GM19023 (cell line): ENCODE measurements around the gene ARHGEF1.
"Not testable (repeated sequence)": the region's sequence is repeated elsewhere in the genome, so short reads cannot be mapped to it uniquely, and the experiment has no call there.

Experiments used
- ATAC-seq: cut with Tn5 transposase; IDR thresholded peaks from one replicate; pipeline ENCODE4 v1.9.1; 2021; ENCODE audit warnings: mild to moderate bottlenecking, moderate library complexity; ENCODE audit not compliant: unreplicated experiment

Gene ARHGEF1

DNA sequence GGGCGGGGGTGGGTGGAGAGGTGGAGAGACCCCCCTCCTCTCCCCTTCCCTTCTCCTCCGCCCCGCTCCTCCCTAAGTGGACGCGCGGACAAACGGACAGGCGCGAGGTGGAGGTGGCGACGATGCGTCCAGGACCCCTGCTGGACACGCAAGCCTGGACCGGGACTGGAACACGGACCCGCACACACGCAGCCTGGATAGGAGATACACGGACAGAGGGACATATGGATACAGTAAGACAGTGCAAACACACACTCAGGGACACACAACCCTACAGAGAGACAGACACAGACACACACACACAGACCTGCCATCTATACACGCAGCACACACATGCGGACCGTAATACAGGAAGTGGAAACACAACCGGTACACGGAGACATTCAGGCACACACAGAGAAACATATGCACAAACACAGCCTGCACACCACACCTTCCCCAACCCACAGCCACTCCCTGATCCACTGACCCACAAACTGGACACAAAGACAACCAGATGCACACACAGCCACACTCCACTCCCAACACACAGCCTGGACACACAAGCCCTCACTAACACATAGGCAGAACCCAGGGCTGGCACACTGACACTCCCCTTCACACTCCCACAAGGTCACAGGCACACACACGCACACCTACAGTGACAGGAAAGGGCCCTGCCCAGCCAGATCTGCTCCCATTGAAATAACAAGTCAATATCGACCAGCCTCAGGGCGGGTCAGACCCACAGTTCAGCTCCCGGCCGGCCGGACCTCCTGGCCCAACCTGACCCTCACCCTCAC, 46.0 kb downstream of the ARHGEF1 start:
- ATAC-seq, result no peak

DNA sequence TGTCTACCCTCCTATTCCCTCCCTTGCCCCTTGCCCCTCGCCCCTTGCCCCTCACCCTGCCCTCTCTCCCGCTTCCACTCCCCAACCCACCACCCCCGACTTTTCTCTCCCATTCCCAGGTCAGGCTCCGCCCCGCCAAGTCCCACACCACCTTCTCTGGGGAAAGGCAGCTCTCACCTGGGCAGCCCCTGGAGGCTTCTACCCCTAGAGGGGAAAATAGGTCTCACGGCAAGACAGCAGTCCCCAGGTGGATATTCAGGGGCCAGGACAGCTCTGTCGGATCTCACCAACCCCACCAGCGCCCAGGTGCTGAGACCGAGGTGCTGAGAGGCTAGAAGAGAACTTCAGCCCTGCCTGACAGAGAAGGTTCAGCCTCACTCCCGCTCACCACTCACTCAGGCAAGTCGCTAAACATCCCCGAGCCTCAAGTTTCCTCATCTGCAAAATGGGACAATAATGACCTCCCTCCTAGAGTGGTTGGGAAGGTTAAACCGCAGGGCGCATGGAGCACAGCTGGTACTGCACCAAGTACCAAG, 46.6 kb downstream of the ARHGEF1 start:
- no peak for ATAC-seq

DNA sequence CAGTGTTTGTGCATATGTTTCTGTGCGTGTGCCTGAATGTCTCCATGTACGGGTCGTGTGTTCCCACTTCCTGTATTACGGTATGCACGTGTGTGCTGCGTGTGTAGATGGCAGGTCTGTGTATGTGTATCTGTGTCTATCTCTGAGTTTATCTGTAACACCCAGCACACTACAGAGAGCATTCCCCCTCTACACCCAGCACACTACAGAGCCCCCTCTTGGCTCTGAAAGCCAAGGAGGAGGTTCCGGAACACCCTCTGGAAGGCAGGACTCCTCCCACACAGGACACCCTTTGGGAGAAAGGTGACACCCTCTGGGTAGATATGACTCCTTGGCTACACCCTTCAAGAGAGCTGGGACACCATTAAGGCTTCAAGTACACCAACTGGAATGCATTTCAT, 47.3 kb downstream of the ARHGEF1 start:
- no peak for ATAC-seq

DNA sequence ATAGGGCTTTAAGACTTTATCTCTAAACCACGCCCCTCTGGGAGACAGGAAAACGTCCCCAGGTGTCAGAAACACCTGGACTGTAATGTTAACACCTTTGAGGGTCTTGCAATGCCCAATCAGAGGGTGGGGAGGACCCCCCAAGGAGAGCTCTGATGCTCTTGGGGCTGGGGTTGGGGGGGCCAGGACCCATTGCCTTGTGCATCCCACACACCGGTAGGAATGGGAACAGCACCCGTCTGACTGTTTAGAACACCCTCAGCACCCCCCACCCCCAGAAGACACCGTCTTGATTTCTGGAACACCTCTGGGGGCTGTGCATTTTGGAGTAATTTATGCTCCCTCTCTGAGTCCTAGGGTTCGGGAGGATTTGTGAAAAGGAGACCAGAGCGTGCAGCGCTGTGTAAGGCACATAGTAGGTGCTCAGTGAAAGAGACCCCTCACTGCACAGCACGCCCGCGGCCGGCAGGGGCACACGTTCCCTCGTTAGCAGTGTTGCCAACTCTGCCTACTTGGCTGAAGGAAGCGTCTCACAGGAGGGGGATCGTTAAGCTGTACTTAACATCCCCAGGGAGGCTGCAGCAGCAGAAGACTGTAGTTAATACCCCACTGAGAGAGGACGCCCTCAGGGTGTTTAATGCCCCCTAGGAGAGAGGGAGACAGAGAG, 48.1 kb downstream of the ARHGEF1 start:
- no peak for ATAC-seq

DNA sequence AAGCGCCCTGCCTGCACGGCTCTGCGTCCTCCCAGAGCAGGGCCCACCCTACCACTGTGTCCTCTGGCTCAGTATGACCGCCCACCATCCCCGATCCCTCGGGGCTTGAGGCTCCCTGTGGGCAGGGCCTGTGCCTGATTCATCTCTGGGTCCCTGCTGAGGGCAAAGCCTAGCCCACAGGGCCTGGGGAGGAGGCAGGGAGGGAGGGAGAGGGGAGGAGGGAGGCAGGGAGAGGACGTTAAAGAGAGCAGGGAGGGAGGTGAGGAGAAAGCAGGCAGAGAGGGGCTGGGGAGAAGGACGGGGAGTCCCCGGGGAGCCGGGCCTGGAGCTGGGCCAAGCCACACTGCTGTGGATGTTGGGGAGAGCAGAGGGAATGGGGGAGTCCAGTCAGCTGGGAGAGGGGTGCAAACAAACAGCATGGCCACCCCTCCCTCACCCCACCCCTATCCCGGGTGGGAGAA, 49.3 kb downstream of the ARHGEF1 start:
- ATAC-seq, result no peak

DNA sequence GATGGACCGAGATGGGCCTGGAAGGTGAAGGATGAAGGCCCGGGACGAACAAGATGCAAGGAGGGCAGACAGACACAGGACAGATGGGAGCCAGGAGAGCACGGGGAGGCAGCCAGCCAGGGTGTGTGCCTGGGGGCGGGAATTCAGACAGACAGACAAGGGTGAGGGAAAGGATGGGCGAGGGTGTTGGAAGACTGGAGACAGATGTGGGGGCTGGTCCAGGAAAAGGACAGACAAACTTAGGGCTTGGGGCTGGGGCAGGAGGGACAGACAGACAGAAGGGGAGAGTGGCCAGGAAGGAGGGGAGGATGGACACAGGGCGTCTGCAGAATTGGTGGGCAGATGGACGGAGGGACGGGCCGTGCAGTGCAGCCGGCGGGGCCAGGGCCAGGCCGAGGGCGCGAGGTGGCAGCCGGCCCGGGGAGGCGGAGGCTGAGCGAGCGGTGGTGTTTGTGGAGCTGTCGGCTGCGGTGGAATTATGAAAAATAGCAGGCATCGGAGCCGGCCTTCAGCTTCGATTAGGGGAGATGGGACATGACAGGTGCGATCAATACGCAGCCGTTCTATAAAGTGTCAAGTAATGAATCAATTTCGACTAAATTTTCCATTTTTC, 49.8 kb downstream of the ARHGEF1 start:
- ATAC-seq, result no peak

DNA sequence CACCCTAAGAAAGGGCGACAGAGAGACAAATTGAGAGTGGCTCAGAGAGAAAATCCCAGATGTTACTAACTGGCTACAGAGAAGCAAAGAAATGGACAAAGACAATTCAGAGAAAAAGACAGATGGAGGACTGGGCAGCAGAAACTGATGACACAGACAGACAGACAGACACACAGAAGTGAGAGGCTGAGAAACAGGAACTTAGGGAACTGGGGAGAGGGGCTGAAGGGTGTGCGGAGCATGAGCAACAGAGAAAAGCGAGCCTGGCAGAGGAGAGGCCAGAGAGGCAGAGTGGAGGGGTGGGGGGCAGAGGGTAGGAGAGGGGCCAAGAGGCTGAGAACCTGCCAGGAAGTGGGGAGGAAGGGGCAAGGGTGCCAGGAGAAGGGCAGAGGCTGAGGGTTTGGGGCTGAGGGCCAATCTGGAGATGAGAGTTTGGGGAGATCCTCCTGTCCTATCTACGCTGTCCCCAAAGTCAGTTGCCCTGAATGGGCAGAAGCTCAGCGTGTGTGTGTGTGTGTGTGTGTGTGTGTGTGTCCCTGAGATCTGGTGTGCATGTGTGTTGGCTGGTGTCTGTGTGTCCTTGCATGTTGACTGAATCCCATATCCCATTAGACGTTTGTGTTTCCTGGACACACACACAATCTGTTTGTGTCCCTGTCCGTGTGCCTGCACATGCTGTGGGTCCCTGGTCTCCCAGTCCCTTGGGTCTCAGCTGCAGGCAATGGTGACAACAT, 50.9 kb downstream of the ARHGEF1 start:
- ATAC-seq, result no peak

DNA sequence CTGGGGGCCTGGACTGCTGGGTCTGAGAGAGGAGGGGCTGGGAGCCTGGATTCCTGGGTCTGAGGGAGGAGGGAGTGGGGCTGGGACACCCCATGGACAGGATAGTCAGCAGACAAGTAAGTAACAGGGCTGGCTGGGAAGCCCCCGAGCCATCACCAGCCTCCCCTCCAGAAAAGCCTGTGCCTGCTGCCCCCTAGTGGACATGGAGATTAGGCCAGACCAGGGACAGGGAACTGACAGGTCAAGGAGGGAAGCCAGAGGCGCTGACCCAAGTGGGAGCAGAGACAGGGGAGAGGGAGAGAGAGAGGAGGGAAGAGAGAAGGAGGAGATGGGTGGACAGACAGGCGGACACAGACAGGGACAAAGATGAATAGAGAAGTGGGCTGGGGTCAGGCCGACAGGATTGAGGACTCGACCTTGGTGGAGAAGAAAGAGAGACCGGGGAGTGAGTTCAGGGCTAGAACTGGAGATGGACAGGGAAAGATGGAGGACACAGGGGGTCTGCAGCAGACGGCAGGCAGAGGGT, 51.9 kb downstream of the ARHGEF1 start:
- ATAC-seq, result no peak

DNA sequence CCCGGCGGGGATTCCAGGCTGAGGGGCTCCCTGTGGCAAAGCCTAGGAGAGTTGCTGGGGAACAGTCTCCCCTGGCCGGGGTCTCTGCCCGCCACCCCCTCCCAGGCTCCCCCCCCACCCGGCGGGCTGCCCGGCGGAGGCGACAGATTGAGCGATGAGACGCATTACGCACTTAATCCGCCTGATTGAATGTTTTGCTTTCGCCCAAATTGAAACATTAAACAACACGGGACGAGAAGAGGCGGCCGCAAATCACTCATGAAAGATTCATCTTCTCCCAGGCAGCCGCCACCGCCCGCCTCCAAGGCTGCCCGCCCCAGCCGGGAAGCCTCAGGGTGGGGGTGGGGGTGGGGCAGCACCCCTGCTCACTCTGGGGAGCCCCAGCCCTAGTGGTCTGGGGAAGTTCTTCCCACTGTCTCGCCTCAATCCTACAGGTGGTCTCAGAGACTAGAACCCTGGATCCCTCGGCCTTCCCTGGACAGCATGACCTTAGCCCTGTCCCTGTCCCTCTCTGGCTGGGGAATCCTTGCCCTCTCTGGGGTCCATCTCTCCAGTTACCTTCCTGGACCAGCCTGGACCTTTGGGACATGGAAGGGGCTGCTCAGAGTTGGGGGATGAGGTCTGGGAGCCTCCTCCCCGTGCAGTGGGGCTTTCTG, 52.9 kb downstream of the ARHGEF1 start:
- ATAC-seq, result no peak

DNA sequence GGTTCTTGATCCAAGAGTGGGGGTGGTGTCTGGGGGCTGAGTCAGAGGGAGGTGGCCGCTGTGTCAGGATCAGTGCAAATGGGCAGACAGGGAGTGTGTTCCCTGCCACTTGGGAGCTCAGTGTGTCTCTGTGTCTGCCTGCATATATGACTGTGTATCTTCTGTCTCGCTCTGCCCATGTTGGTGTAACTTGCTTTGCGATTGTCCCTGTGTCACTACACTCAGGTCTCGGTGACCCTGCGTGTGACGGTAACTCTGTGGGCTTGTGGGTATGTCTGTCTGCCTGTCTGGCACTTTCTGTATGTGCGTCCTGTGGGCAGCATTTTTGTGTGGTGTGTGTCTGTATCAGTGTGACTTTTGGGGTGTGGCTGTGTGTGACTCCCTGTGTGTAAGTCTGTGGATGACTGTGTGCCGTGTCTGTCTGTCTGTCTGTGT, 53.4 kb downstream of the ARHGEF1 start:
- ATAC-seq, result no peak

DNA sequence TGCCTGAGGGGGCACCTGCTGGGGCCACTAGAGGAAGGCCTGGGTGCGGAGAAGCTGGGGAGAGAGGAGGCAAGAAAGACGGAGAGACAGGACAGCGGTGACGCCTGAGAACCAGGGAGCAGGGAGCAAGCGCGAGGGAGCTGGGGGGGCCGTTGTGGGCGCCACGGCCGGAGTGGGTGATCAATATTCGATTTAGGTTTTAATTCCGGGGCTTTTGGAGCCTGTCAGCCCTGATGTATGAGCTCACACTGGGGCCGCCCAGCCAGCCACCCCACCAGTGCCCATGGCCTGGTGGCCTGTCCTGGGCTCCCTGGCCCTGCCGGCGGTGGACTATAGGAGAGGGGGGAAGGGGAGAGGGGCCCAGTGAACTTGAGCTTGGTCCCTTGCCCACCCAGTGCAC, 54.0 kb downstream of the ARHGEF1 start:
- no peak for ATAC-seq

DNA sequence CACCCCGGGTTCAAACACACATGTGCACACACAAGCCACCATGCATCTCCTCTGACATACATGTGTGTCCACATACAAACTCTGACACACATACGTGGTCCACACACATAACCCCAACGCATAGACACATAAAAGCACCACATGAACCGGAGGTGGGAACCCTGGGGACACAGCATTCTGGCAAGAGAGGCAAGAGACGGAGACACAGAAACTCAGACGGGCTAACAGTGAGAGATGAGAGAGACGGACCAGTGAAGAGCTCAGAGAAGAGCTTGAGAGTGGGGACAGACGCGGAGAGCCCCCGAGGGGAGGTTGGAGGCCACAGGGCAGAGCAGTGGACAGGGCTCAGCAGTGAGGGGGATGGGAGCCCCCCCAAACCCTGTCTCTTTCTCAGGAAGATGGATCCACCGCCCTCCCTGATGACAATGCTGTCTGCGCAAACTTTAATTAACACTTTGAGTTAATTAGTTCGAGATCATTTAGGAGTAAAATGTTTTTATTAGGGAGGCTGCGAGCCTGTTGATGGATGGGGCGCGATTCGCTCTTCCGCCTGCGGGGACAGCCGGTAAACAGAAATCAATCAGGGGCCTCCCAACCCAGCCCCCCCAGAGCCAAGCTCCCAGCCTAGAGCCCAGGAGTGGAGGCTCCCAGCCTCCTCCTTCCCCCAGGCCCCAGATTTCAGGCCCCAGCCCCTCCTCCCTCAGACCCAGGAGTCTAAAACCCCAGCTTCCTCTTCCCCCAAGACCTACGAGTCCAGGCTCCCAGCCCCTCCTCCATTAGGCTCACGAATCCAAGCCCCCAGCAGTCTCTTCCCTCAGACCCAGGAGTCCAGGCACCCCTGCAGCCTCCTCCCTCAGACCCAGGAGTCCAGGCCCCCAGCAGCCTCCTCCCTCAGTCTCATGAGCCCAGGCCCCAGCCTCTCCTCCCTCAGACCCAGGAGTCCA, 54.8 kb downstream of the ARHGEF1 start:
- ATAC-seq, result no peak

DNA sequence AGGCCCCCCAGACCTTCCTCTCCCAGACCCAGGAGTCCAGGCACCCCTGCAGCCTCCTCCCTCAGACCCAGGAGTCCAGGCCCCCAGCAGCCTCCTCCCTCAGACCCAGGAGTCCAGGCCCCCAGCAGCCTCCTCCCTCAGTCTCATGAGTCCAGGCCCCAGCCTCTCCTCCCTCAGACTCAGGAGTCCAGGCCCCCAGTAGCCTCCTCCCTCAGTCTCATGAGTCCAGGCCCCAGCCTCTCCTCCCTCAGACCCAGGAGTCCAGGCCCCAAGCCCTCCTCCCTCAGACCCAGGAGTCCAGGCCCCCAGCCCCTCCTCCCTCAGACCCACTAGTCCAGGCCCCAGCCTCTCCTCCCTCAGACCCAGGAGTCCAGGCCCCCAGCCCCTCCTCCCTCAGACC, 56.2 kb downstream of the ARHGEF1 start:
- ATAC-seq, result not testable (repeated sequence)

DNA sequence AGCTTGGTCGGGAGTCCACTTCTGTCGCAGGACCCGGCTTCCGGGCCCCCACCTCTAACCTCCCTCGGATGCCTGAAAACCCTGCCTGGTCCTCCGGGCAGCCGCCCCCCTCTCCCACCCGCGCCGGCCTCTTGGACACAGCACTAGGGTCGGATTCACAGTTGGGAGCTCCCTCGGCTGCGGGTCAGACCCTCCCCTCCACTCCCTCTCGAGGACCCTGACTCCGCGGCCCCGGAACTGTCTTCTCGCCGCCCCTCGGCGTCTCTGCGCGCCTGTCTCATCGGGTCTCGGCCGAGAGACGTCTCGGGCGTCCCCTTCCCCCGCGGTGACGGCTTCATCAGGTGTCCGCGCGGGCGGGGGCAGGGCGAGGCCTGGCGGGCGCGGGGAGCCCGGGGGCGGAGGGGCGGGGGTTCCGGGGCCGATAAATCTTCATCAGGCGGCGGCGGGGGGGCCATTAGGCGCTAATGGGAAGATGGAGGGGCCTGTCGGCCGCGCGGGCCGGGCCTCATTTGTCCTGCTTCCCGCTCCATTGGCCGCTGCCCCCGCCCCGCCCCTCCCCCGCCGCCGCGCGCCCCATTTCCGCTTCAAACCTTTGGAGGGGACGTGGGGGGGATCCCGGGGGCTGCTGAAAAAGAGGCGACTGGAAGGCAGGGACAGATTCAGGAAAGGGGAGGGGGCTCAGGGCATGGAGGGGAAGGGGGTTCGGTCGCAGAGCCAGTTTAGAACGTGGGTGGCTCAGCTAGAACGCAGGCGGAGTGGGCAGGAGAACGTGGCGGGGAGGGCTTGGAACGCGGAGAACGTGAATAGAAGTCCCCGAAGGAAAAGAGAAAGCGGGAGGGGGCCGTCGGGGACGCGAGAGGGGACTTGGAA, 57.1 kb downstream of the ARHGEF1 start:
- no peak for ATAC-seq

DNA sequence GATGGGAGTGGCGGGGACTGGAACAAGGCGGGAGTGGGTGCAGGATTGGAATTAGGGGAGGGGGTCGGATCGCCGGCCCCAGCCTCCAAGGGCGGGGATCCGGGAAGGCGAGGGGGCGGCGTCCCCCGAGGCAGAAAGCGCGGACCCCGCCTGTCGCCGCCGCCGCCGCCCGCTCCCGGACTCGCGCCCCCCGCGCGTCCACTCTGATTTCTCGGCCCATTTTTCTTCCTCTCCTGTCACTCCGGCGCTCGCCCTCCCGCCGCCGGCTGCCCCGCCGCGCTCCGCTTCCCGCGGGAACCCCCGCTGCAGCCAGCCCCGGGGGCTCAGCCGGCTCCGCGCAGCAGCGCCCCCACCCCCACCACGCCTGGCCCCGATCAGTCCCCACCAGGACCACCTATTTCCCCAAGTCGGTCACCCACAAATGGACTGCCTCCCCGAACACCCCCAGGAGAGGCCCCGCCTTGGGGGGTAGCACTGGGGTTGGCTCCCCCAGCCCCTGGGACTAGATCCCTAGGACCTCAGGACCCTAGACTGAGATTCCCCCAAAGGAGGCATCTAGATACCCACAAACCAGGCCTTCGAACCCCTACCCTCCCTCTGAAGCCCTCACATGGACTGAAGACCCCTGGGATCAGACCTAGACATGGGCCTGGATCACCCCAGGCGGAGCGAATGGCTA, 57.9 kb downstream of the ARHGEF1 start:
- ATAC-seq, result no peak

DNA sequence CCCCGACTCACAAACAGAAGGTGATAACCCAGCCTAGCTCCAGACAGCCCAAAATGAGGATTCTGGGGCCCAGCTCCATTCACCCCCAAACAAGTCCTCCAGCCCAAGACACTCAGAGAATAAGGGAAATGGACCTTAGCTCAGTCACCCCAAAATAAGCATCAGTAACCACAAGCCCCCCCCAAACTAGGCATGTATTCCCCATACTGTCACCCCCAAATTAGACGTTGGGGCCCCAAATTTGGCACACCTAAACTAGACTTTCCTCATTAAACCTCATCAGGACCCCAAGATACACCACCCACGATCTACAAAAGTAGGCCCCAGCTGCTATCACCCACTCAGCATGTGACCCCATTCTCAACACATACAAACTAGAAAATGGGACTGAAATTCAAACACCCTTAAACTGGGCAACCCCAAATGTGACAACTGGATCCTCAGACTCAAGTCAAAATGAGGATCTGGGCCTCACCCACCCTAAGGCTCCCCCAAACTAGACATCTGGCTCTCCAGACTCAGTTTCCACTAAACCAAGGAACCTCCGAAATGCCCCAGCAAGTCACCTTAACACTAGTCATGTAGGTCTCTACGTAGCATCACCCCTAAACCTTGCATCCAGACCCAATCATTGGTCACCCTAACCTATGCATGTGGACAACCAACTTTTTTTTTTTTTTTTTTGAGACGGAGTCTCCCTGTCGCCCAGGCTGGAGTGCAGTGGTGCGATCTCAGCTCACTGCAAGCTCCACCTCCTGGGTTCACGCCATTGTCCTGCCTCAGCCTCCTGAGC, 58.6 kb downstream of the ARHGEF1 start:
- no peak for ATAC-seq

DNA sequence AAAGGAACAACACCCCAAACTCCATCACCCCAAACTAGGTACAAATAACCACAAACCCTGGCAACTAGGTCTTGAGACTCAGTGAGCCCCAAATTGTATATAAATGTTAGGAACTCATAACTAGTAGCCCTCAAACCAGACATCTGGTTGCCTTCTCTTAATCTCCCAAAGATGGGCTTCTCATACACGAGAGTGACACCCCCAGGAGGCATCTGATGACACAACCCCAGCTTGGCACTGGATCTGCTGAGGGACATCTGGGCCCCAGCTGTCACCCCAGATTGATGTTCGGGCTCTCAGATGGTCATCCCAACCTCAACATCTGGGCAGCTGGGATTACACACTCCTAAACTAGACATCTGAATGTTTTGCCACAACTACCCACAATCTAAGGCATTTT, 61.4 kb downstream of the ARHGEF1 start:
- ATAC-seq, result no peak
